SU-DHL-6 (cell line): ENCODE data around the gene GABPB1.

Experiments
- H2AFZ ChIP-seq: fragments of 200-600 bp; sonication (generic); 2 replicates; pipeline ENCODE4 v1.6.1; 2014; ENCODE audit warnings: low read depth, mild to moderate bottlenecking, moderate library complexity, mixed read lengths, antibody characterized with exemption, low read length; ENCODE audit not compliant: severe bottlenecking
- H3F3A ChIP-seq: fragments of 200-600 bp; shearing (Covaris generic); 2 replicates; pipeline ENCODE4 v1.6.0; 2016; ENCODE audit warnings: antibody characterized with exemption, mild to moderate bottlenecking; ENCODE audit not compliant: insufficient read depth
- H3K27ac ChIP-seq: fragments of 200-600 bp; sonication (generic); 2 replicates; pipeline ENCODE4 v1.5.1; 2016; ENCODE audit warnings: low read depth, mild to moderate bottlenecking, low read length, moderate library complexity, mixed read lengths
- H3K27me3 ChIP-seq: fragments of 200-600 bp; sonication (generic), shearing (Covaris generic); 2 replicates; pipeline ENCODE4 v1.6.0; 2014; ENCODE audit warnings: mild to moderate bottlenecking, low read length
- H3K36me3 ChIP-seq: fragments of 200-600 bp; sonication (generic); 2 replicates; pipeline ENCODE4 v1.6.1; 2014; ENCODE audit warnings: mild to moderate bottlenecking, low read length, mixed read lengths
- H3K4me2 ChIP-seq: fragments of 300-600, 200-600 bp; shearing (Covaris generic), sonication (generic); 2 replicates; pipeline ENCODE4 v1.6.0; 2014; ENCODE audit warnings: low read length, low read depth, mild to moderate bottlenecking; ENCODE audit not compliant: poor library complexity, severe bottlenecking
- H3K4me3 ChIP-seq: fragments of 200-600 bp; sonication (generic); 2 replicates; pipeline ENCODE4 v1.5.1; 2014; ENCODE audit warnings: antibody characterized with exemption, low read length, mild to moderate bottlenecking, mixed read lengths; ENCODE audit not compliant: insufficient read depth, poor library complexity, severe bottlenecking
- H3K79me2 ChIP-seq: fragments of 200-600 bp; sonication (generic); 2 replicates; pipeline ENCODE4 v1.6.1; 2014; ENCODE audit warnings: mild to moderate bottlenecking, low read length, moderate library complexity; ENCODE audit not compliant: insufficient read depth
- H3K9ac ChIP-seq: fragments of 200-600 bp; sonication (generic); 2 replicates; pipeline ENCODE4 v1.7.0; 2014; ENCODE audit warnings: mild to moderate bottlenecking, low read length
- H3K9me2 ChIP-seq: fragments of 200-600 bp; sonication (generic); replicated peaks from 2 replicates; pipeline ENCODE4 v1.6.1; 2014; ENCODE audit warnings: low read length; ENCODE audit not compliant: insufficient read depth
- H3K9me3 ChIP-seq: fragments of 200-600 bp; sonication (generic); 2 replicates; pipeline ENCODE4 v1.6.1; 2014; ENCODE audit warnings: low read length, mixed read lengths; ENCODE audit not compliant: insufficient read depth
- H4K20me1 ChIP-seq: fragments of 200-600 bp; sonication (generic); 2 replicates; pipeline ENCODE4 v1.6.1; 2014; ENCODE audit warnings: low read depth, mild to moderate bottlenecking, antibody characterized with exemption, low read length, moderate library complexity, mixed read lengths
- CTCF ChIP-seq: fragments of 200-600 bp; sonication (generic); IDR thresholded peaks from one replicate; pipeline ENCODE4 v1.5.1; 2017; ENCODE audit warnings: antibody characterized with exemption, mild to moderate bottlenecking, low read length, moderate library complexity; ENCODE audit not compliant: insufficient read depth, poor library complexity, severe bottlenecking
- EZH2phosphoT487 ChIP-seq: fragments of 200-600 bp; sonication (generic), shearing (Covaris generic); conservative IDR thresholded peaks from 2 replicates; pipeline ENCODE4 v1.6.1; 2018; ENCODE audit warnings: mild to moderate bottlenecking, antibody characterized with exemption, low read length, moderate library complexity, mixed read lengths

The GABPB1 gene

GRCh38 chr15:50281427-50281826 lies 73.6 kb downstream of the GABPB1 start:
- Histone ChIP-seq H3K9me3 (no peaks in the 10 kb centered on the region), H4K20me1 (no peaks in the 10 kb centered on the region), H3K36me3 (peaks cover 17% of the 10 kb centered on the region), H2AFZ (no peak overlapping the region), H3K4me3 (no peak overlapping the region), H3F3A (0 out of 2 replicates have a peak, but pooled peaks cover 3% of the 10 kb centered on the region), H3K27ac (no peak overlapping the region), H3K9ac (no peak overlapping the region), H3K27me3 (no peaks in the 10 kb centered on the region), H3K79me2 (no peaks in the 10 kb centered on the region), H3K4me2 (no peak overlapping the region), H3K9me2 (no peaks in the 10 kb centered on the region)
- TF ChIP-seq CTCF (no peak), EZH2phosphoT487 (no peak)

- no peak for TF ChIP-seq CTCF
- no peak for TF ChIP-seq EZH2phosphoT487
- H2AFZ ChIP-seq, result no peak overlapping the region
Measured at GRCh38 chr15:50280271-50280670, 74.7 kb downstream of the GABPB1 start.

GRCh38 chr15:50278496-50278895 lies 76.5 kb downstream of the GABPB1 start:
- Histone ChIP-seq H3K9me2 (no peaks in the 10 kb centered on the region), H3K27me3 (no peaks in the 10 kb centered on the region), H3F3A (0 out of 2 replicates have a peak, but pooled peaks cover 3% of the 10 kb centered on the region), H3K27ac (no peak overlapping the region), H2AFZ (no peak overlapping the region), H4K20me1 (no peaks in the 10 kb centered on the region), H3K4me3 (no peak overlapping the region), H3K9ac (no peak overlapping the region), H3K79me2 (no peaks in the 10 kb centered on the region), H3K36me3 (peaks cover 7% of the 10 kb centered on the region), H3K4me2 (no peak overlapping the region), H3K9me3 (no peaks in the 10 kb centered on the region)
- TF ChIP-seq EZH2phosphoT487 (no peak), CTCF (no peak)

More at GRCh38 chr15:50280271-50280670, 74.7 kb downstream of the GABPB1 start:
- Histone ChIP-seq H4K20me1 (no peaks in the 10 kb centered on the region), H3K4me2 (no peak overlapping the region), H3K4me3 (no peak overlapping the region), H3K9me3 (no peaks in the 10 kb centered on the region), H3K79me2 (no peaks in the 10 kb centered on the region), H3K9ac (no peak overlapping the region), H3K9me2 (no peaks in the 10 kb centered on the region), H3F3A (0 out of 2 replicates have a peak, but pooled peaks cover 3% of the 10 kb centered on the region), H3K27me3 (no peaks in the 10 kb centered on the region), H3K27ac (no peak overlapping the region), H3K36me3 (peaks cover 10% of the 10 kb centered on the region)
